ENCODE results near the gene MYCBP2.
A peak's percentile ranks its signal among the peaks of the same experiment; 100 is the strongest.
"Not testable (repeated sequence)": the region's sequence is repeated elsewhere in the genome, so short reads cannot be mapped to it uniquely, and the experiment has no call there.

MYCBP2 gene

DNA sequence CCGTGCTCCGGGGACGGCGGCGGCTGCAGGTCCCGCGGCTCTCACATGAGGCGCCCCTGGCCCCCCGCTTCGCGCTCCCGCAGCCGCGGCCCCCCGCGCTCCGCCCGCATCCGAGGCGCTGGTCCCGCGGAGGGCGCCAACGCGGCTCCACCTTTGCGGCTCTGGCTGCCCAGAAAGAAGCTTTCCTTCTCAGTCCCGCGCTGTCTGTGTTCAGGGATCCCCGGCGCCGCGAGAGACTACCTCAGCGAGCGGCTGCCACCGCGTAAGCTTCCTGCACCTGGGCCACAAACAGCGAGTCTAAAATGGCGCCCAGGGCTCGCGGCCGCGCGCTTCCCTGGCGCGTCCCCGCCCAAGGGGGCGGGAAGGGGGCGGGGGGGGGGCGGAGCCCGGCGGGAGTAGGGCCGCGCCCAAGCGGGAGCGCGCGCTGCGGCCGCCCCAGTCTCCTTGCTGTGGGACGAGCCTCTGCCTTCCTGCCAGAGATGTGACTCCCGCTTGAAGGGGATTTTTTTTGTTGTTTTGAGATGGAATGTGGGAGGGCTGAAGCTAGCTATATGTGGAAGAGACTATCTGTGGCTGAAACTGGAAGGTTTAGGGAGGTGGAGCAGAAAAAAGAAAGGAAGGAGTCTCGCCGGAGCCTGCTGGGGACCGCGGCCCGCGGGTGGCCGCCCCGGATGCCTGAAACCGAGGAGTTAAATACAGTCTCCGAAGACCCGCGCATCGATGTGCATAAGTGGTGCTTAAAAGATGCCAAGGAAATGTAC, 299.9 kb downstream of the MYCBP2 start, which contains the start of gene FBXL3:
TSS of gene FBXL3 (minus strand) at position 299 of the 761 bp plus-strand sequence. CDS start 5,299 bp downstream, outside the sequence.
- peak; percentile 89 for DNase-seq

DNA sequence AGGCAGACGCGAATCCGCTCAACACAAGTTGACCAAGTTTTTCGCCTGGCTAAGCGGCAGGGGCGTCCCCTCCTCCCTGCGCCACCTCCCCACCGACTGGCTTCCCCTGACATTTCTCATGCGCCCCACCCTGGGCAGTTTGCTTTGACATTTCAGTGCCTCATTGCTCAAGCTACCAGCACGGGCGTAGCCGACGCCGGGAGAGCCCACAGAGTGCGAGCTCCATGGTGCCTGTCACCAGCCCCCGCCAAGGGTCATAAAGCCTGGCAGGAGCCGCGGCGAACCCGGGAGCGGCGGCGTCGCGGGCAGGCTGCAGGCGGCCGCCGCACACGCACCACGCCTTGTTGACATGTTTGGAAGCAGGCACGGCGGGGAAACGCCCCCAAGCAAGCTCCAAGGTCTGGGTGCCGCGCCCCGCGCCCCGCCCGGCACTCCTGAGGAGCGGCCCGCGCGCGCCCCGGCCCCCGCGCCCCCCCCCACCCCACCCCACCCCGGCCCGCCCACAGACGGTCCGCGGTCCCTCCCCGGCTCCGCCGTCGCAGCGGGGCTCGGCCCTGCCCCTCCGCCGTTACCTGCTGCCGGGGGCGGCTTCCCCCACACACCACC, 300.5 kb downstream of the MYCBP2 start:
- peak; percentile 72 for DNase-seq

DNA sequence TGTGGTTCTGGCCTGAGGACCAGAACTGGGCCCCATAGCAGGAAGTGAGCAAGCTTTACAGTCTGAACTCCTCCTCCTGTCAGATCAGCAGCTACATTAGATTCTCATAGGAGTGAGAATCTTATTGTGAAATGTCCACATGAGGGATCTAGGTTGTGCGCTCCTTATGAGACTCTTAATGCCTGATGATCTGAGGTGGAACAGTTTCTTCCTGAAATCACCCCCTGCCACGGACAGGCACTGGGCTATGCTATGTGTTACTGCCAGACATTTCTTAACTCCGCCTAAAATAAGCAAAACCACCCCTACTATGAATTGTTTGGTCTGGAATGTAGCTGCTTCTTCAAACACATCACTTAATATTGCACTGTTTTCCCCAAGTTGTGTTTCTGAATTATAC, 304.6 kb downstream of the MYCBP2 start:
- DNase-seq, result no peak

DNA sequence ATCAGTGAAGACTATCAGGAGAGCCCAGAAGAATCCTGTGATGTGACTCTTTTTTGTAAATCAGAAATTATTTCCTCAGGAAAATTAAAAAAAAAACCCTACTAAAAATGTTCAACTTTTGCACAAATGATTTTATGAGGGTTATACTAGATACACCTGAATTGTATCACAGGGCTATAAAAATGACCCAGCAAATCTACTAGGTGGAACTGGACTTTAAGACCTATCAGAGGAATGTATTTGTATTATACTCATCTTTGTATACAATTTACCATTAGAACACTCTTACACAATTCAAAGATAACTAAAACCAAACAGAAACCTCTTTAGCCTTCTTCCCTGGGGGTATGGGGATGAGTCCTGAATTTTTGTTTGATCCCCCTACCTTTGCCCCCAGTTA, 307.1 kb downstream of the MYCBP2 start:
- no peak for DNase-seq

DNA sequence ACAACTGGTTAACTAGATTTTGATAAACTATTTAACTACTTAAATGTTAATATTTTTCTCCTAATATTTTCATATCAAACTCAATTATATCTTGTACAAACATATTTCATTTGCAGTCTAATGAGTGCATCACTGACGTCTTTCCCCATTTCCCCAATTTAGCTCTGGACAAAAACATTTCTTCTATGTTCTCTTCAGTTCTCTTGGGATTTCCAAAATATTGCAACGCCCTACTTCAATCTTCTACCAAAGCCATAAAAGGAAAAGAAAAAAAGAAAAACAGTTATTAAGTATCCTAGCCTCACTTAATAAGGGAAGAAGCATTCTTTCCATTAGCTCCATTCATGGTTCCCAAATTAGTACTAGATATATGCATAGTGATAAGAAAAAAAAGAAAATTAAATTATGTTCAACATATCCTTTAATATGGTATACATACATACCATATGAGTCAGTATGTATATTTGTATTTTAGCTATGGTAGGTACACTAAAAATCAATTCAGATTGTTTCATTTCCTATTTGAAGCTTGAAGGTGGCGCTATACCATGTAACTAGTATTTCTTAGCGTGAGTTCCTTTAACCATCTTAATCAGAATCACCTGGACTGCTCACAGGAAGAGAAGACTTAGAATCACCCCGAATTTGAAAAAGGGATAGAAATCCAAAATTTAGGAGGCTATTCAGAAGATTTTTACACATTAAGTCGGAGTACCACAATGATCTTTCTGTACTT, 309.8 kb downstream of the MYCBP2 start:
- no peak for DNase-seq

DNA sequence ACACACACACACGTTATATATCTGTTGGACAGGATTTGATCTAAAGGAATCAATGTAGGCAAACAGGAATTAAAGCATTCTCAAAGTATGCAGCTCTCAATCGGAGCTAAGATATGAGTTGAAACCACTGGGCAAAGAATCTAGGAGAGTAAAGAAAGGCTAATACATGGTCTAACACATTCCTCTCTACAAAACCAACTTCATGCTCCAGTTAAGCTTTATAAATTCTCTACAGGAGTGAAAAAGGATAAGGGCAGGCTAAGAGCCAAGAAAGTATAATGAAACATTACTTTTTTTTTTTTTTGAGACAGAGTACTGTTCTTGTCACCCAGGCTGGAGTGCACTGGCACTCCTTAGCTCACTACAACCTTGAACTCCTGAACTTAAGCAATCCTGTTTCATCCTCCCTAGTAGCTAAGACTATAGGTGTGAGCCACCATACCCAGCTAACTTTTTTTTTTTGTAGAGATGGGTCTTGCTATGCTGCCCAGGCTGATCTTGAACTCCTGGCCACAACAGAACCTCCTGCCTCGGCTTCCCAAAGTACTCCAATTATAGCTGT, 310.6 kb downstream of the MYCBP2 start:
- no peak for DNase-seq

DNA sequence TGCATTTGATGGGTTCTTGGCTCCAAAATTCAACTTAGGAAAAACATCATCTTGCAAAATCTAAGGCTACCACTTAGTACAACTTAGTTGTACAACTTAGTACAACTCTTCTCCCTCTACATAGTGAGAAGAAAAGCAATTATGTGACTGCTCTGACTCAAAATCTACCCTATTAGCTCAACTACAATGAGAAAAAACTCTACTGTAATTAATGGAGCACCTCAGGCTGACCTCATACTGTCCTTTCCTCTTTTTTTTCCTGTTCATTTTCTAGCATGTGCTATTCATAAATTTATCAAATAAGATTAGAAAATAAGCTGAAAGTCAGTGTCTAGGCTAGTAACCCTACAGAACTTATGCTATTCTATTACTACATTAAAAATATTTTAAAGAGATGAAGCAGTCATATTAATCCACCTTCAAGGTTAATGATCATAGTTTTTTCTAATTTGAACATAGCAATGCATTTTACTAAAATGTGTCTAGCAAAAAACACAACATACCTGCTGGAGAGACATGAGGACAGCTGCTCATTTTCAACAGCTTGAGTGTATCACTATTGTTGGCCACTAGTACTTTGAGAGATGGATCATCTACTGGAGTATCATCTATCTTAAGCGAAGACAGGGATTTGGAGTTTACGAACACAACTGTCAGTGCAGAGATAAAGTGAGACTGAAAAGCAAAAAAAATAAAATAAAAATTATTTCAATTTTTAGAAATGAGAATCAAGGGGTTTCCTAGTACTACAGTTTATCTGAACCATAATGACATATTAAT, 311.8 kb downstream of the MYCBP2 start:
- no peak for DNase-seq

DNA sequence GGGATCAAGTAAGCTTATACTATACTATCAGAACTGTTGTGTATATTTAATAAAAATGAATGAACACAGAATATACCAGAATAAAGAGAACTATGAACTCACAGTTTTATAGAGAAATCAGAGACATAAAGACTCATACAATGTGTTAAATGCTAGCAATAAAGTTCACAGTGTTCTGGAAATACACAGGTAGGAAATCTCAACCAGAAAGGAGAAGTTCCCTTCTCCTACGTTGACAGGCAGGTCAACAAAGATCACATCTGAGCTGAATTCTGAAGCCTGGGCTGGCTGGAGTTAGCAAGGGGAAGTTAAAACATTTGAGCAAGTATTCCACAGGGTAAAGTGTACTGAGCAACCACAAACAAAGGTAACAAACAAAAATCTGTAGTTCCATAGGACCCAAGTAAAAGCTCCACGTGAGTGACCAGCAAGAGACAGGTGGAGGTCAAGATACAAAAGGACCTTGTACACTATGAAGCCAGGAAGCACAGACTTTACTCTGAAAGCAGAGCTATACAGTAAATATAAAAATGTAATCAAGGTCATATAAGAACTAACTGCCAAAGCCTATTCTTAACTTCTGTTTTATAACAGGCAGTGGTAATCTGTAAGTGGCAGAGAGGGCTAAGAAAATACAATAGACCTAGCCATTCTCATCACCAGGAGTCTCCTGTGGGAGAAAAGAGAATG, 312.9 kb downstream of the MYCBP2 start:
- DNase-seq, result no peak

DNA sequence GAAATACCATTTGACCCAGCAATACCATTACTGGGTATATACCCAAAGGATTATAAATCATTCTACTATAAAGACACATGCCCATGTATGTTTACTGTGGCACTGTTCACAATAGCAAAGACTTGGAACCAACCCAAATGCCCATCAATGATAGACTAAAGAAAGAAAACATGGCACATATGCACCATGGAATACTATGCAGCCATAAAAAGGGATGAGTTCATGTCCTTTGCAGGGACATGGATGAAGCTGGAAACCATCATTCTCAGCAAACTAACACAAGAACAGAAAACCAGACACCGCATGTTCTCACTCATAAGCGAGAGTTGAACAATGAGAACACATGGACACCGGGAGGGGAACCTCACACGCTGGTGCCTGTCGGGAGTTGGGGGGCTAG, 317.2 kb downstream of the MYCBP2 start:
- not testable (repeated sequence) for DNase-seq

DNA sequence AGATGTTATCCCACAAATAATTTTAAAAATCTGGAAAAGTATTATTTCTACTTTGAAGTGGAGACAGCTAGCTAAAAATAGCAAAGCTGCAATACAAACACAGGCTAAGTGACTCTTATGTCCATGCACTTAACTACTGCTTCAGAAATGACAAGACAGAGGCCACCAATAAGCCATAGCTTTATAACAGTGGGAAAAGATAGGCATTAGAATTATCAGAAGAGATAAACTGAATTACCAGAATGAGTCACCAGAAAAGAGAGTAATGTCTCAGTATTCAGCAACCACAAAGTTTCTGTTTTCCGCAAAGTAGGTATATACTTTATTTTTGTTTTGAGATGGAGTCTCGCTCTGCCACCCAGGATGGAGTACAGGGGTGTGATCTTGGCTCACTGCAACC, 317.9 kb downstream of the MYCBP2 start:
- no peak for DNase-seq

DNA sequence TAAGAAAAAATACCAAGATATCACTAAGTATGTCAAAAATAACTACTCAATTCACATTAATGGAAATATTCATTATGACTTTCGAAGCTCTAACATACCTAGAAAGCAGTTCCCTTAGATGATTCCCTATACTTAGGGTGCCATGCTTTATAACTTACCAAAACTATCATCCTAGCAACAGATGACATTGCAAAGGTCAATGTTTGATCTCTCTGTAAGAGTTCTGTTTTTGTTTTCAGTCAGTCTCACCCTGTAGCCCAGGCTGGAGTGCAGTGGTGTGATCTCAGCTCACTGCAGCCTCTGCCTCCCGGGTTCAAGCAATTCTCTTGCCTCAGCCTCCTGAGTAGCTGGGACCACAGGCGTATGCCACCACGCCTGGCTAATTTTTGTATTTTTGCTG, 318.6 kb downstream of the MYCBP2 start:
- not testable (repeated sequence) for DNase-seq

DNA sequence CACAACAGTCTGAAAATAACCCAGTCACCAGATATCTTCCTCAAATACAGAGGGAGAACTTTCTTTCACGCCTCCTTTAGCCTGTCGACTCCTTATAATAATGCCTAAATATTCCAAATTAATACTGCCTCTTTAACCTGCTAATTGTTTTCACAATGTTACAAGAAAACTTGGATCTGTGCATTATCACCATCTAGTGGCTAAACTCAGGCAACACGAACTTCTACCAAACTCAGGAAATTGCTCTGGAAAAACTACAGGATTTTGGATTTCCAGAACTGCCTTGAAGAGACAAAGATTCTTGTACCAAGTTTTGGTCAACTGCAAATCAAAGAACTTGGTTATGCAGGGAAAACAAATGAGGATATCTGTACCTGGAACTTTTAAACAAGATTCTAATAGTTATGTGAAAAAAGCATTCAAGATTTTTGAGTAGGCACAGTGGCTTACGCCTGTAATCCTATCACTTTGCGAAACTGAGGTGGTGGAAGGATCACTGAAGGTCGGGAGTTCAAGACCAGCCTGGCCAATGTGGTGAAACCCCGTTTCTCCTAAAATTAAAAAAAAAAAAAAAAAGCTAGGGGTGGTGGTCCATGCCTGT, 324.2 kb downstream of the MYCBP2 start:
- peak; percentile 14 for DNase-seq

DNA sequence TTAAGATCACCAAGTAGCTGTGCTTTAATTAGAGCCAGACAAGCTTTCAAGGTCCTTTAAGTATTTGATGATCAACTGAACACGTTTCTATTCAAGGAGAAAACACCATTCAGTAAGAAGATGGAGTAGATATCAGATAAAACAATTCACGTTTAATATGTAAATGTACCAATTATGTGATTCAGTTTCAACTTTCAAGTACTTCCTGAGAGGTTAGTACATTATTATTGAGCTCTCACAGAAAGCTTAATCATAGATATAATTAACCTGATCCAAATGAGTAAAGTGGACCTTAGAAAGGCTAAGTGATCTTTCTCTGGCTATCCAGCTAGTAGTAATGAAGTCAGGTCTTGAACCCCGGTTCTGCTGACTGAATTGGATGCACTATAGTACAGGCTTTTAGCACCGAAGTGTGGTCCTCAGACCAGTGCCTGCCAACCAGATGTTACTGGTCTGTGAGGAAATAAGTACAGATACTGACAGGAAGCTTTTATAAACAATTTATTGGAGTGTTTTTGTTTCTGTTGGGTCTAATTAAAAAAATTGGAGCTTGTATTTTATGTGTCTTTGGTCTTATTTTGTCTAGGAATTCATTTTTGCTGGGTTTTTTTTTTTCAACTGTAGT, 324.8 kb downstream of the MYCBP2 start:
- DNase-seq, result no peak

DNA sequence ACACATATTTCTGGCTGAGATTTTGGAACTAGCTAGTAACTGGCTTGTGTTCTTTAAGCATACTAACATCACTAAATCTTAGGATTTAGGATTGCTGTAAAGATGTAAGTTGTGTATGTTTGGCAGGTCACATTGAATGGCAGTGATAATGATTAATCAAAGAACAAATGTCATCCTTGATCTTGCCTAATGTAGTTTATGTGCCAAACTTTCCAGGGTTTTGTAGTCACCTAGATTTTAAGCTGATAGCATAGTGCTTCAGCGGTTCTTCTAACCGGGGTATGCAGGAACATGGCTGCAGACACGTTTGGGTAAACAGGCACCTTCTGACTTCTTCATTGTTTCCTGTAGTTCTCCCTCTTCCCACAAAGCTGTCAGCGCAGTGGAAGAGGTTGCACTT, 325.4 kb downstream of the MYCBP2 start:
- DNase-seq, result no peak

DNA sequence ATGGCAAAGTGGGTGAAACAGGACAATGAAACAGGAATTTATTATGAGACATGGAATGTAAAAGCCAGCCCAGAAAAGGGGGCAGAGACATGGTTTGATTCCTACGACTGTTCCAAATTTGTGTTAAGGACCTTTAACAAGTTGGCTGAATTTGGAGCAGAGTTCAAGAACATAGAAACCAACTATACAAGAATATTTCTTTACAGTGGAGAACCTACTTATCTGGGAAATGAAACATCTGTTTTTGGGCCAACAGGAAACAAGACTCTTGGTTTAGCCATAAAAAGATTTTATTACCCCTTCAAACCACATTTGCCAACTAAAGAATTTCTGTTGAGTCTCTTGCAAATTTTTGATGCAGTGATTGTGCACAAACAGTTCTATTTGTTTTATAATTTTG, 326.4 kb downstream of the MYCBP2 start:
- DNase-seq, result no peak

All from NCI-H1092 treated with DMSO at 0.1 percent for 48 hours (cell line).